SK-N-SH (cell line): ENCODE data around the gene SEMA3A. TPM values are rescaled to one million over a fixed set of nuclear protein-coding genes. Genes with fewer than 3 reads are reported as not detected.

Source experiments
- CTCF ChIA-PET: fragments of 300-600, 350-600 bp; formaldehyde crosslinking; extraction: SDS; loops from one replicate; lab custom pipeline; 2021; lab: Yijun Ruan, JAX
- POLR2A ChIA-PET: fragments of 350-600 bp; sonication (Branson Sonifier 250); formaldehyde crosslinking; extraction: SDS; loops from one replicate; lab custom pipeline; 2020; ENCODE audit warnings: antibody characterized with exemption, inconsistent platforms; lab: Yijun Ruan, JAX
- DNase-seq: peaks from one replicate; pipeline ENCODE4 v3.0.0; 2012
- H2AFZ ChIP-seq: fragments of 200-600 bp; sonication (generic); 2 replicates; pipeline ENCODE4 v1.8.1; 2016; ENCODE audit warnings: antibody characterized with exemption, mild to moderate bottlenecking, low read depth
- H3F3A ChIP-seq: fragments of 200-600 bp; sonication (generic); replicated peaks from 2 replicates; pipeline ENCODE3; 2016; ENCODE audit warnings: antibody characterized with exemption, mild to moderate bottlenecking; ENCODE audit not compliant: insufficient read depth
- H3K27ac ChIP-seq, 2 experiments: fragments of 200-500 bp in 1 of 2; fragments of 200-600 bp in 1 of 2; sonication (Bioruptor generic) in 1 of 2; sonication (generic), shearing (Covaris generic) in 1 of 2; 2 replicates each; pipeline versions ENCODE4 v1.5.1 to v1.6.1; 2014 to 2016; ENCODE audit warnings: low read depth in 2 of 2, inconsistent platforms in 1 of 2, low read length in 1 of 2, mild to moderate bottlenecking in 1 of 2, mixed read lengths in 1 of 2
- H3K27me3 ChIP-seq: fragments of 200-600 bp; sonication (generic), shearing (Covaris generic); 2 replicates; pipeline ENCODE4 v1.6.1; 2016; ENCODE audit warnings: mixed run types; ENCODE audit not compliant: insufficient read depth
- H3K36me3 ChIP-seq, 2 experiments: fragments of 200-500 bp in 1 of 2; fragments of 200-600 bp in 1 of 2; sonication (Bioruptor generic) in 1 of 2; sonication (generic) in 1 of 2; replicated peaks in 1 of 2; 2 replicates each; pipeline versions ENCODE3 to v1.5.1; 2014 to 2016; ENCODE audit warnings: low read length in 1 of 2, mild to moderate bottlenecking in 1 of 2; ENCODE audit not compliant: insufficient read depth in 2 of 2, control insufficient read depth in 1 of 2
- H3K4me1 ChIP-seq, 2 experiments: fragments of 200-500 bp in 1 of 2; fragments of 200-600 bp in 1 of 2; sonication (Bioruptor generic) in 1 of 2; sonication (generic), shearing (Covaris generic) in 1 of 2; 2 replicates each; pipeline versions ENCODE4 v1.5.1 to v1.6.1; 2014 to 2016; ENCODE audit warnings: low read depth in 1 of 2, low read length in 1 of 2, mixed run types in 1 of 2; ENCODE audit not compliant: insufficient read depth in 2 of 2, control insufficient read depth in 1 of 2
- H3K4me2 ChIP-seq: fragments of 200-600 bp; sonication (generic), shearing (Covaris generic); 2 replicates; pipeline ENCODE4 v1.6.1; 2017; ENCODE audit warnings: mixed run types
- H3K4me3 ChIP-seq, 2 experiments: fragments of 200-500 bp in 1 of 2; fragments of 200-600 bp in 1 of 2; sonication (Bioruptor generic) in 1 of 2; sonication (generic), shearing (Covaris generic) in 1 of 2; 2 replicates each; pipeline versions ENCODE4 v1.5.1 to v1.8.1; 2014 to 2016; ENCODE audit warnings: low read depth in 2 of 2, inconsistent platforms in 1 of 2, low read length in 1 of 2, mild to moderate bottlenecking in 1 of 2, mixed read lengths in 1 of 2, moderate library complexity in 1 of 2
- H3K79me2 ChIP-seq: fragments of 200-600 bp; sonication (generic); 2 replicates; pipeline ENCODE4 v1.8.1; 2017; ENCODE audit warnings: mild to moderate bottlenecking; ENCODE audit not compliant: insufficient read depth
- H3K9ac ChIP-seq: fragments of 200-600 bp; sonication (generic); 2 replicates; pipeline ENCODE4 v1.6.1; 2017; ENCODE audit warnings: mixed run types
- H3K9me2 ChIP-seq: fragments of 200-600 bp; sonication (generic); 2 replicates; pipeline ENCODE4 v1.6.1; 2017; ENCODE audit warnings: mixed run types
- H3K9me3 ChIP-seq: fragments of 200-600 bp; sonication (generic); 2 replicates; pipeline ENCODE4 v1.6.1; 2017; ENCODE audit warnings: mixed run types, mild to moderate bottlenecking, moderate library complexity
- H4K20me1 ChIP-seq: fragments of 200-600 bp; sonication (generic); 2 replicates; pipeline ENCODE4 v1.6.1; 2017; ENCODE audit warnings: mild to moderate bottlenecking, mixed run types; ENCODE audit not compliant: insufficient read depth
- CHD2 ChIP-seq: fragments of 150-350 bp; IDR thresholded peaks from 2 replicates; pipeline ENCODE4 v1.6.1; 2018; ENCODE audit warnings: low read length; ENCODE audit not compliant: partially characterized antibody
- FOXM1 ChIP-seq: IDR thresholded peaks from 2 replicates; pipeline ENCODE4 v1.4.0; 2012; ENCODE audit warnings: low read depth, mild to moderate bottlenecking
- GATA2 ChIP-seq: sonication (generic); formaldehyde crosslinking; IDR thresholded peaks from 2 replicates; pipeline ENCODE4 v1.5.0; 2020; ENCODE audit warnings: mild to moderate bottlenecking, missing genetic modification reagents
- IRF3 ChIP-seq: fragments of 150-350 bp; IDR thresholded peaks from 2 replicates; pipeline ENCODE4 v1.6.1; 2016; ENCODE audit warnings: mild to moderate bottlenecking, low read depth, low read length
- MAX ChIP-seq: IDR thresholded peaks from 2 replicates; pipeline ENCODE4 v1.4.0; 2012; ENCODE audit warnings: low read depth
- MEF2A ChIP-seq: IDR thresholded peaks from 2 replicates; pipeline ENCODE4 v1.4.0; 2012; ENCODE audit warnings: low read depth, borderline replicate concordance
- MXI1 ChIP-seq: IDR thresholded peaks from 2 replicates; pipeline ENCODE4 v1.6.1; 2012; ENCODE audit warnings: mild to moderate bottlenecking, low read depth, low read length, improper control_type of control experiment
- NFIC ChIP-seq: IDR thresholded peaks from 2 replicates; pipeline ENCODE4 v1.4.0; 2012; ENCODE audit warnings: borderline replicate concordance
- NRF1 ChIP-seq: IDR thresholded peaks from 2 replicates; pipeline ENCODE4 v1.6.1; 2012; ENCODE audit warnings: low read depth, mild to moderate bottlenecking, low read length
- PBX3 ChIP-seq: IDR thresholded peaks from 2 replicates; pipeline ENCODE4; 2012
- POLR2AphosphoS5 ChIP-seq: IDR thresholded peaks from 2 replicates; pipeline ENCODE4 v1.6.1; 2012; ENCODE audit warnings: low read depth, low read length
- RAD21 ChIP-seq: IDR thresholded peaks from 2 replicates; pipeline ENCODE4 v1.6.1; 2012; ENCODE audit warnings: mild to moderate bottlenecking, low read length
- RCOR1 ChIP-seq: fragments of 150-350 bp; IDR thresholded peaks from 2 replicates; pipeline ENCODE4 v1.6.1; 2017; ENCODE audit warnings: antibody characterized with exemption, low read length
- REST ChIP-seq: IDR thresholded peaks from 2 replicates; pipeline ENCODE4 v1.6.1; 2012; ENCODE audit warnings: mild to moderate bottlenecking, low read depth, low read length, moderate library complexity
- RFX5 ChIP-seq: IDR thresholded peaks from 2 replicates; pipeline ENCODE4 v1.6.1; 2012; ENCODE audit warnings: mild to moderate bottlenecking, improper control_type of control experiment, low read length
- SMC3 ChIP-seq: IDR thresholded peaks from 2 replicates; pipeline ENCODE4 v1.6.1; 2012; ENCODE audit warnings: low read depth, low read length, improper control_type of control experiment
- TCF12 ChIP-seq: IDR thresholded peaks from 2 replicates; pipeline ENCODE4 v1.4.0; 2012
- USF1 ChIP-seq: IDR thresholded peaks from 2 replicates; pipeline ENCODE4 v1.4.0; 2012; ENCODE audit warnings: low read depth, borderline replicate concordance
- USF2 ChIP-seq: fragments of 150-350 bp; IDR thresholded peaks from 2 replicates; pipeline ENCODE4 v1.6.1; 2017; ENCODE audit warnings: antibody characterized with exemption, low read length, low read depth, borderline replicate concordance
- ZBTB33 ChIP-seq: IDR thresholded peaks from 2 replicates; pipeline ENCODE4 v1.4.0; 2012; ENCODE audit warnings: low read depth, borderline replicate concordance
- WGBS: methylation state at CpG from one replicate; pipeline ENCODE4 v1.1.6; 2017; ENCODE audit warnings: low lambda C conversion rate; 5-methylcytosine and 5-hydroxymethylcytosine counted together
- polyA plus RNA-seq, 3 experiments: library from polyadenylated mRNA; depleted of rRNA; stranded (reverse); fragments of >200 nt; gene quantifications; 2 replicates each; pipeline ENCODE4 v1.2.3, GENCODE V29; 2012

Gene SEMA3A
- polyA plus RNA-seq, 1 of the 3 experiments (the other 2 are of a cell fraction), result 15.9 TPM

GRCh38 chr7:84196084-84196503, 1.5 kb upstream of the SEMA3A start:
- Histone ChIP-seq H3K79me2 (peaks cover 38% of the 10 kb centered on the region), H3K4me3 (peak overlapping the region in 1 of 2 experiments; percentile 79; a peak in 2 of 4 replicates), H3K9me2 (no peaks in the 10 kb centered on the region; the same call in 1 of the 2 replicates), H3K4me2 (peak overlapping the region; percentile 79), H3K27ac (peak overlapping the region in 1 of 2 experiments; percentile 74; a peak in 2 of 4 replicates), H3K27me3 (no peaks in the 10 kb centered on the region), H3K36me3 (no peaks in the 10 kb centered on the region), H4K20me1 (no peaks in the 10 kb centered on the region), H3K9ac (no peak overlapping the region), H3K4me1 (peaks cover 3 to 18% of the 10 kb centered on the region in 2 experiments; a peak in 2 of 4 replicates), H3K9me3 (no peaks in the 10 kb centered on the region), H2AFZ (peak overlapping the region; percentile 90), H3F3A (peaks cover 22% of the 10 kb centered on the region)
- ChIA-PET CTCF (interaction anchor here (0.9 to 1.2 kb wide), 2 partner anchors 40 to 1634 kb away, joined by 3 read pairs; no protein-coding TSS in a partner anchor), POLR2A (no interaction called here)
- no peak for DNase-seq
- 66% methylated on average over 4 of the region's 4 CpGs for WGBS
- TF ChIP-seq RAD21, result no peak
- no peak for TF ChIP-seq USF2
- no peak for TF ChIP-seq PBX3
- no peak for TF ChIP-seq POLR2AphosphoS5
- TF ChIP-seq REST, result no peak
- TF ChIP-seq ZBTB33, result no peak
- TF ChIP-seq GATA2 (CRISPR knock-in tag), result no peak
- no peak for TF ChIP-seq MXI1
- TF ChIP-seq NRF1, result no peak
- TF ChIP-seq RFX5, result no peak
- TF ChIP-seq IRF3, result no peak
- TF ChIP-seq TCF12, result no peak
- no peak for TF ChIP-seq CHD2
- no peak for TF ChIP-seq SMC3
- TF ChIP-seq NFIC, result no peak
- no peak for TF ChIP-seq RCOR1
- no peak for TF ChIP-seq FOXM1
- TF ChIP-seq MAX, result no peak
- no peak for TF ChIP-seq MEF2A
- TF ChIP-seq USF1, result no peak
